HCT116 (cell line): ENCODE data around the gene ZNF646. TPM values are rescaled to one million over a fixed set of nuclear protein-coding genes. Genes with fewer than 3 reads are reported as not detected.

ENCODE experiments used
- ATAC-seq: fragments of 200-7000 bp; cut with Tn5 transposase; 2 replicates; pipeline ENCODE4 v1.9.1; 2020; ENCODE audit warnings: mild to moderate bottlenecking, moderate library complexity
- BruUV-seq: library from RNA; stranded (reverse); fragments of 400-500 nt; replicated peaks from 2 replicates; lab custom pipeline; 2021; lab: Mats Ljungman, UMichigan
- CTCF ChIA-PET: fragments of 300-600 bp; sonication (Branson Sonifier 250); formaldehyde crosslinking; loops from one replicate; lab custom pipeline; 2021; ENCODE audit warnings: antibody characterized with exemption; lab: Charles Lee
- POLR2A ChIA-PET: fragments of 300-600, 350-600 bp; sonication (Branson Sonifier 250); formaldehyde crosslinking; loops from one replicate; lab custom pipeline; 2021; ENCODE audit warnings: antibody characterized with exemption; lab: Charles Lee
- RAD21 ChIA-PET, 2 experiments: fragments of 300-600 bp; sonication (Branson Sonifier 250); formaldehyde crosslinking; loops; one replicate each; lab custom pipeline; 2023; ENCODE audit warnings: low total read pairs in 2 of 2; ENCODE audit not compliant: uncharacterized antibody in 2 of 2, unreplicated experiment in 2 of 2, low non-redundant PET in 1 of 2; lab: Charles Lee
- DNase-seq: peaks from one replicate; pipeline ENCODE4 v3.0.0-alpha.2; 2010; ENCODE audit warnings: low read depth, low spot score
- H2AFZ ChIP-seq: fragments of 200-600 bp; shearing (Covaris generic), sonication (generic); 2 replicates; pipeline ENCODE4 v1.6.1; 2017; ENCODE audit warnings: low read depth, mixed run types, mixed read lengths, antibody characterized with exemption, low read length; ENCODE audit not compliant: poor library complexity, severe bottlenecking
- H3K27ac ChIP-seq: 2 replicates; pipeline ENCODE4 v1.5.1; 2012; ENCODE audit warnings: low read depth, low read length
- H3K27me3 ChIP-seq: fragments of 200-600 bp; sonication (generic); 2 replicates; pipeline ENCODE4 v1.6.1; 2016; ENCODE audit warnings: mixed run types, low read length, mixed read lengths; ENCODE audit not compliant: insufficient read depth
- H3K36me3 ChIP-seq, 2 experiments: fragments of 200-500 bp in 1 of 2; fragments of 200-600 bp in 1 of 2; sonication (Bioruptor generic) in 1 of 2; sonication (generic) in 1 of 2; 2 replicates each; pipeline versions ENCODE4 v1.5.1 to v1.6.1; 2014 to 2016; ENCODE audit warnings: low read length in 2 of 2, inconsistent platforms in 1 of 2, mixed read lengths in 1 of 2, mixed run types in 1 of 2; ENCODE audit not compliant: insufficient read depth in 2 of 2, control insufficient read depth in 1 of 2
- H3K4me1 ChIP-seq, 2 experiments: fragments of 200-600 bp in 1 of 2; sonication (generic) in 1 of 2; 2 replicates each; pipeline versions ENCODE4 v1.5.1 to v1.6.1; 2012 to 2017; ENCODE audit warnings: low read length in 2 of 2, inconsistent platforms in 1 of 2, mild to moderate bottlenecking in 1 of 2, mixed read lengths in 1 of 2, mixed run types in 1 of 2, moderate library complexity in 1 of 2; ENCODE audit not compliant: insufficient read depth in 2 of 2, control insufficient read depth in 1 of 2
- H3K4me2 ChIP-seq: fragments of 200-600 bp; sonication (generic); 2 replicates; pipeline ENCODE4 v1.6.1; 2017; ENCODE audit warnings: mixed run types, low read length, mixed read lengths
- H3K4me3 ChIP-seq, 2 experiments: fragments of 200-600 bp in 1 of 2; sonication (generic) in 1 of 2; replicated peaks in 1 of 2; 2 replicates each; pipeline ENCODE4 v1.5.1; 2011 to 2016; ENCODE audit warnings: low read length in 2 of 2, control low read depth in 1 of 2, low read depth in 1 of 2, mild to moderate bottlenecking in 1 of 2, mixed read lengths in 1 of 2, mixed run types in 1 of 2
- H3K79me2 ChIP-seq: fragments of 200-600 bp; sonication (generic); 2 replicates; pipeline ENCODE4 v1.6.1; 2017; ENCODE audit warnings: mild to moderate bottlenecking, mixed run types, low read length, moderate library complexity, mixed read lengths; ENCODE audit not compliant: insufficient read depth
- H3K9ac ChIP-seq: fragments of 200-600 bp; sonication (generic); 2 replicates; pipeline ENCODE4 v1.6.1; 2016; ENCODE audit warnings: low read length, mixed read lengths
- H3K9me2 ChIP-seq: fragments of 200-600 bp; sonication (generic), shearing (Covaris generic); 2 replicates; pipeline ENCODE4 v1.6.1; 2017; ENCODE audit warnings: mixed run types, mild to moderate bottlenecking, moderate library complexity; ENCODE audit not compliant: insufficient read depth
- H3K9me3 ChIP-seq, 2 experiments: fragments of 200-500 bp in 1 of 2; fragments of 200-600 bp in 1 of 2; sonication (Bioruptor generic) in 1 of 2; sonication (generic) in 1 of 2; 2 replicates each; pipeline ENCODE4 v1.6.1; 2014 to 2017; ENCODE audit warnings: low read length in 2 of 2, mixed read lengths in 2 of 2, inconsistent platforms in 1 of 2, low read depth in 1 of 2, mild to moderate bottlenecking in 1 of 2, mixed run types in 1 of 2, moderate library complexity in 1 of 2; ENCODE audit not compliant: control insufficient read depth in 1 of 2, insufficient read depth in 1 of 2
- H4K20me1 ChIP-seq: fragments of 200-600 bp; sonication (generic), shearing (Covaris generic); 2 replicates; pipeline ENCODE4 v1.6.1; 2017; ENCODE audit warnings: mixed run types, mild to moderate bottlenecking, moderate library complexity; ENCODE audit not compliant: insufficient read depth
- POLR2A ChIP-seq: IDR thresholded peaks from 2 replicates; pipeline ENCODE4 v1.7.0; 2011; ENCODE audit warnings: borderline replicate concordance; ENCODE audit not compliant: insufficient read depth, insufficient read length; ENCODE audit errors: extremely low read depth
- POLR2AphosphoS5 ChIP-seq: IDR thresholded peaks from 2 replicates; pipeline ENCODE4 v1.6.1; 2011; ENCODE audit warnings: mild to moderate bottlenecking, low read depth, low read length, moderate library complexity
- REST ChIP-seq: IDR thresholded peaks from 2 replicates; pipeline ENCODE4 v1.6.1; 2012; ENCODE audit warnings: low read depth
- YY1 ChIP-seq: IDR thresholded peaks from 2 replicates; pipeline ENCODE4 v1.6.1; 2011; ENCODE audit warnings: low read length, low read depth, moderate library complexity, mild to moderate bottlenecking; ENCODE audit not compliant: insufficient replicate concordance; ENCODE audit errors: extremely low read depth
- ZFX ChIP-seq: fragments of 450-650 bp; IDR thresholded peaks from 2 replicates; pipeline ENCODE4 v1.6.1; 2017
- intact Hi-C: fragments of 100-400 bp; cut with micrococcal nuclease; formaldehyde crosslinking; loops from 2 replicates; pipeline ENCODE4 v1.10.0; 2022
- total RNA-seq: library from RNA; stranded (reverse); gene quantifications from one replicate; pipeline ENCODE4 v1.2.1, GENCODE V29; 2021; ENCODE audit not compliant: unreplicated experiment

The ZNF646 gene
- total RNA-seq, 1 experiment from 2014 or later, result 17.7 TPM

GRCh38 chr16:31032736-31033708 is 41.2 kb upstream of the ZNF646 start, which contains the start of gene STX4 (continued):
- no peak for TF ChIP-seq REST
- no peak for TF ChIP-seq POLR2A
- peak; percentile 38; the same call in 1 of the 2 replicates for TF ChIP-seq POLR2AphosphoS5
- peak; percentile 30 for TF ChIP-seq YY1

DNA sequence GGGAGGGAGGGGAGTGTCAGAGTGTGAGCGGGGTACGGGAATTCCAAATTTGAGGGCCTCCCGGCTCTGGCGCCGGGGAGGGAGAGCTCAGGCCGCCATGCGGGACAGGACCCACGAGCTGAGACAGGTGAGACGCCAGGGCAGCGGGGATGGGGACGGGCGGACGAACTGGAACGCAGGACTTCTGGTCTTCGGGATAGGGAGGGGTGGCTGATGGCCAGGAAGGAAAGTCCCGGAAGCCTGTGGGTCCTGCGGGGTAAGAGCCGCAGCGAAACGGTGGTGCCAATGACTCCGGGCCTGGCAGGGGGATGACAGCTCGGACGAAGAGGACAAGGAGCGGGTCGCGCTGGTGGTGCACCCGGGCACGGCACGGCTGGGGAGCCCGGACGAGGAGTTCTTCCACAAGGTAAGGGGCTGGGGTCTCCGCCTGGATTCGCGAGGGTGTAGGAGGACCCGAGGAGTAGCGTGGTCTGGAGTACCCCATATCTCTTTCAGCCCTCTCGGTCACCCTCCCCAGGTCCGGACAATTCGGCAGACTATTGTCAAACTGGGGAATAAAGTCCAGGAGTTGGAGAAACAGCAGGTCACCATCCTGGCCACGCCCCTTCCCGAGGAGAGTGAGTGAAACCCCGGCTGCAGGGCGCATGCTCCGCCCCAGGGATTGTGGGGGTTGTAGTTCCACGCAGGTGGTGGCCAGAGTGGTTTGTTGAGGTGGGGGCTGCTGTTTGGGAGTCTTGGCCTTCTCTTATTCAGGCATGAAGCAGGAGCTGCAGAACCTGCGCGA is 40.3 kb upstream of the ZNF646 start:
- CTCF ChIA-PET, result interaction anchor here (1.0 kb wide), 1 partner anchor 49 kb away, joined by 4 read pairs; the partner anchor contains the start of gene HSD3B7

More for the DNA sequence above, 40.3 kb upstream of the ZNF646 start:
- peak; percentile 57; the same call in 1 of the 2 replicates for TF ChIP-seq POLR2AphosphoS5
- no peak for TF ChIP-seq REST
- TF ChIP-seq POLR2A, result no peak
- TF ChIP-seq ZFX, result peak; percentile 30; the same call in 1 of the 2 replicates
- H3K27me3 ChIP-seq, result no peaks in the 10 kb centered on the region
- intact Hi-C loops, result loop anchor here (2.0 kb wide), 1 partner anchor 39 kb away; no protein-coding TSS in a partner anchor
- DNase-seq (peak; percentile 43), ATAC-seq (peak; percentile 81)
- peaks cover 10% of the 10 kb centered on the region; the same call in 1 of the 2 replicates for H3K79me2 ChIP-seq
- ChIA-PET RAD21 (interaction anchor here in 1 of 2 experiments (0.7 kb wide), 2 partner anchors 293 to 409 kb away, joined by 3 to 8 read pairs; no protein-coding TSS in a partner anchor), POLR2A (interaction anchor here (0.6 to 1.6 kb wide), 4 partner anchors 37 to 352 kb away, joined by 3 to 5 read pairs (median 4); partner anchors contain the start of genes KAT8, ZNF646 and ZNF668)
- no peaks in the 10 kb centered on the region for H3K9me3 ChIP-seq
- H3K4me1 ChIP-seq, result peaks cover 5 to 15% of the 10 kb centered on the region in 2 experiments
- H3K36me3 ChIP-seq, result peaks cover 0 to 3% of the 10 kb centered on the region in 2 experiments; a peak in 1 of 4 replicates
- H3K9ac ChIP-seq, result peak overlapping the region; percentile 75
- peak overlapping the region; percentile 90 for H3K4me2 ChIP-seq
- BruUV-seq, result TSS peak; percentile 81
- no peaks in the 10 kb centered on the region for H3K9me2 ChIP-seq
- H3K27ac ChIP-seq, result peak overlapping the region; percentile 69
- no peaks in the 10 kb centered on the region for H4K20me1 ChIP-seq
- peak overlapping the region; percentile 84 to 98 for H3K4me3 ChIP-seq
- H2AFZ ChIP-seq, result no peak overlapping the region
